Suprapubic skin (tissue), 4 donors: ENCODE measurements around the gene SGTA.

ENCODE experiments used
- EP300 ChIP-seq: sonication (generic); formaldehyde crosslinking; IDR thresholded peaks from one replicate; pipeline ENCODE4 v1.6.1; 2017; ENCODE audit warnings: antibody characterized with exemption
- POLR2A ChIP-seq, 2 donors: fragments of 450-650 bp; IDR thresholded peaks; one replicate each; pipeline ENCODE4 v1.6.1; 2017; ENCODE audit warnings: antibody characterized with exemption in 2 of 2, mild to moderate bottlenecking in 2 of 2, moderate library complexity in 2 of 2
- POLR2AphosphoS5 ChIP-seq, 3 donors: sonication (generic); formaldehyde crosslinking; IDR thresholded peaks; one replicate each; pipeline ENCODE4 v1.6.1; 2017; ENCODE audit warnings: antibody characterized with exemption in 3 of 3
- TF ChIP-seq, protein P1 (sequence below), 2 donors: fragments of 200-600 bp in 1 of 2; fragments of 450-650 bp in 1 of 2; sonication (generic) in 1 of 2; IDR thresholded peaks; one replicate each; pipeline ENCODE4 v1.5.1; 2016 to 2019; ENCODE audit warnings: antibody characterized with exemption in 2 of 2, mild to moderate bottlenecking in 1 of 2, moderate library complexity in 1 of 2

DNA sequence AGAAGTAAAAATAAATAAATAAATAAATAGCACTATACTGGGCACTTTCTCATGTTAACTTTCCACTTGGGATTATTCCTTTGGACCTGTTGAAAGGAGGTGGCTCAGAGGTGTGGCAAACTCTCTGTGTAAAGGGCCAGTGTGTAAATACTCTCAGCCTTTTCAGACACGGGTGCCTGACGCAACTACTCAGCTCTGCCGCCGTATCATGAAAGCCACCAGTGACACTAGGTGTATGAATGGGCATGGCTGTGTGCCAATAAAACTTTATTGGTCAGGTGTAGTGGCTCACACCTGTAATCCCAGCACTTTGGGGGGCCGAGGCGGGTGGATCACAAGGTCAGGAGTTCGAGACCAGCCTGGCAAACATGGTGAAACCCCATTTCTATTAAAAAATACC is 23.1 kb downstream of the SGTA start:
- TF ChIP-seq POLR2A (IDR thresholded peaks at IDR 0.05): no peak
- TF ChIP-seq, protein P1, sequence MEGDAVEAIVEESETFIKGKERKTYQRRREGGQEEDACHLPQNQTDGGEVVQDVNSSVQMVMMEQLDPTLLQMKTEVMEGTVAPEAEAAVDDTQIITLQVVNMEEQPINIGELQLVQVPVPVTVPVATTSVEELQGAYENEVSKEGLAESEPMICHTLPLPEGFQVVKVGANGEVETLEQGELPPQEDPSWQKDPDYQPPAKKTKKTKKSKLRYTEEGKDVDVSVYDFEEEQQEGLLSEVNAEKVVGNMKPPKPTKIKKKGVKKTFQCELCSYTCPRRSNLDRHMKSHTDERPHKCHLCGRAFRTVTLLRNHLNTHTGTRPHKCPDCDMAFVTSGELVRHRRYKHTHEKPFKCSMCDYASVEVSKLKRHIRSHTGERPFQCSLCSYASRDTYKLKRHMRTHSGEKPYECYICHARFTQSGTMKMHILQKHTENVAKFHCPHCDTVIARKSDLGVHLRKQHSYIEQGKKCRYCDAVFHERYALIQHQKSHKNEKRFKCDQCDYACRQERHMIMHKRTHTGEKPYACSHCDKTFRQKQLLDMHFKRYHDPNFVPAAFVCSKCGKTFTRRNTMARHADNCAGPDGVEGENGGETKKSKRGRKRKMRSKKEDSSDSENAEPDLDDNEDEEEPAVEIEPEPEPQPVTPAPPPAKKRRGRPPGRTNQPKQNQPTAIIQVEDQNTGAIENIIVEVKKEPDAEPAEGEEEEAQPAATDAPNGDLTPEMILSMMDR (IDR thresholded peaks at IDR 0.05): no peak
- no peak for TF ChIP-seq EP300
- TF ChIP-seq POLR2AphosphoS5 (IDR thresholded peaks at IDR 0.05): no peak
